SH-SY5Y (cell line): ENCODE results near the gene FAM13B.

Source experiments
- GATA2 ChIP-seq: IDR thresholded peaks from 2 replicates; pipeline ENCODE4 v1.6.1; 2011; ENCODE audit warnings: mild to moderate bottlenecking, low read depth, low read length
- GATA3 ChIP-seq: IDR thresholded peaks from 2 replicates; pipeline ENCODE4 v1.6.1; 2011; ENCODE audit warnings: low read depth, mild to moderate bottlenecking, low read length, moderate library complexity

DNA sequence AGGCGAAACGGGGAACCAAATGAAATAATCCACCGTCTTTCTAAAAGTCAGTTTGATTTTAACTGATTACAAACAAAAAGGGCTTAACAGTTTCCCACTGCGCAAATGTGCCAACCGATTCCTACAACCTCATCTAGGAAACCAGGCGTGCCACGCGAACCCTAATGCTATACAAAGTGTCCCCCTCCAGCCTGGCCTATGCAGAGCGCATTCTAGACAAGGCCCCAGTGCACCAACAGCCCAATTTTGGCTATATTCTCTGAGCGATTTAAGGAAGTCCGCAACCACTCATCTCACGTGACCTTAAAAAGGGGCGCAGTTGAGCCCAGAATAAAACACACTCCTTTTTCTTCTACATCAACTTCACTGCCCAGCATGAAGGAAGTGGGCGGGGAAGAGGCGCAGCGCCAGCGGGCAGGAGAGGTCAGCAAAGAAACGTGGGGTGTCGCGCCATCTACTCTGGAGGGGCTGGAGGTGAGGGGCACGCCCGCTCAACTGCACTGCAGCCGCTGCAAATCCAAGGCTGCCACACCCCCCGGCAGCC is 779 bp downstream of the FAM13B start:
- TF ChIP-seq GATA3 (no peak), GATA2 (no peak)
